DOHH2 (cell line): Measurements from ENCODE around the gene MORF4L2.

ENCODE experiments used
- EZH2phosphoT487 ChIP-seq: fragments of 200-600 bp; sonication (generic); IDR thresholded peaks from 2 replicates; pipeline ENCODE4 v1.6.1; 2017; ENCODE audit warnings: borderline replicate concordance, mild to moderate bottlenecking, antibody characterized with exemption, low read length, moderate library complexity, mixed read lengths
- TF ChIP-seq, protein P1 (sequence below): fragments of 200-600 bp; sonication (generic); IDR thresholded peaks from one replicate; pipeline ENCODE4 v1.5.1; 2014; ENCODE audit warnings: antibody characterized with exemption, mild to moderate bottlenecking, low read depth, low read length; ENCODE audit not compliant: poor library complexity, severe bottlenecking

DNA sequence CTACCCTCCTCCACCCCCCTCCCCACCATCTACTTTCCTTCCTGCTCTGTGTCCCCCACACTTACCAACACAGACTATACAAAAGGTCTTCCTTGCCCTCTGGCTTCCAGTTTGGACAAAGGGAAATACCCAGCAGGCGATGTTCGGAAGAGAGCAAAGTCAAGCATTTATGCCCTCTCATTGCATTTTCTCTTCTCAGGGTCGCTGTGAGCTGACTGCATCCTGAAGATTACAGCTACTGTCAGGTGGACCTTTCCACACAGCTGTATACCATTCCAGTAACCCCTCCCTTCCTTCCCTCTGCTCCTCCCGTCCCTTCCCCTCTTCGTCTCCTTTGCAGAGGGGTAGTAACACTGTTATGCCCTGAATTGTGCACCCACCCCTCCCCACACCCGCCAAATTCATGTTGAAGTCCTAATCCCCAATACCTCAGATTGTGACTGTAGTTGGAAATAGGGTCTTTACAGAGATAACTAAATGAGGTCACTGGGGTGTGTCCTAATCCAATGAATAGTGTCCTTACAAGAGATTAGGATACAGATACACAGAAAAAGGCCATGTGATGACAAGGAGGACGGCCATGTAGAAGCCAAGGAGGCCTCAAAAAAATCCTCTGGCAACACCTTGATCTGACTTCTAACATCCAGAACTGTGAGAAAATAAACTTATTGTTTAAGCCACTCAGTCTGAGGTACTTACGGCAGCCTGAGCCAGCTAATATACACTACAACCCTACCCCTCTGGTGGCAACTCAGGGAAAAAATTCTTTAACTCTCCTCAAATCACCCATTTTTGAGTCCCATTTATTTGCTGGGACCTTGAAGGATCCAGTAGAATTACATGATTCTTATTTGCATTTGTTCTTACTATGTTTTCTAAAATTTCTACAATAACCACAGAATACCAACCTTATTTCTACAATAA, 11.7 kb downstream of the MORF4L2 start:
- TF ChIP-seq, protein P1, sequence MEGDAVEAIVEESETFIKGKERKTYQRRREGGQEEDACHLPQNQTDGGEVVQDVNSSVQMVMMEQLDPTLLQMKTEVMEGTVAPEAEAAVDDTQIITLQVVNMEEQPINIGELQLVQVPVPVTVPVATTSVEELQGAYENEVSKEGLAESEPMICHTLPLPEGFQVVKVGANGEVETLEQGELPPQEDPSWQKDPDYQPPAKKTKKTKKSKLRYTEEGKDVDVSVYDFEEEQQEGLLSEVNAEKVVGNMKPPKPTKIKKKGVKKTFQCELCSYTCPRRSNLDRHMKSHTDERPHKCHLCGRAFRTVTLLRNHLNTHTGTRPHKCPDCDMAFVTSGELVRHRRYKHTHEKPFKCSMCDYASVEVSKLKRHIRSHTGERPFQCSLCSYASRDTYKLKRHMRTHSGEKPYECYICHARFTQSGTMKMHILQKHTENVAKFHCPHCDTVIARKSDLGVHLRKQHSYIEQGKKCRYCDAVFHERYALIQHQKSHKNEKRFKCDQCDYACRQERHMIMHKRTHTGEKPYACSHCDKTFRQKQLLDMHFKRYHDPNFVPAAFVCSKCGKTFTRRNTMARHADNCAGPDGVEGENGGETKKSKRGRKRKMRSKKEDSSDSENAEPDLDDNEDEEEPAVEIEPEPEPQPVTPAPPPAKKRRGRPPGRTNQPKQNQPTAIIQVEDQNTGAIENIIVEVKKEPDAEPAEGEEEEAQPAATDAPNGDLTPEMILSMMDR: no peak
- no peak for TF ChIP-seq EZH2phosphoT487
